K562 (cell line): ENCODE measurements around the gene SCARF1.

Experiments used
- BACH1 ChIP-seq: fragments of 200-800 bp; sonication (Bioruptor generic); IDR thresholded peaks from 2 replicates; pipeline ENCODE4 v1.6.1; 2016; ENCODE audit warnings: missing genetic modification characterization, missing compliant biosample characterization
- CBX8 ChIP-seq: fragments of 200-600 bp; sonication (generic); IDR thresholded peaks from 2 replicates; pipeline ENCODE4 v1.6.1; 2012; ENCODE audit warnings: borderline replicate concordance, mixed run types, low read depth, mild to moderate bottlenecking, moderate library complexity, mixed read lengths, low read length, control low read depth, inconsistent platforms; ENCODE audit not compliant: poor library complexity, severe bottlenecking; ENCODE audit errors: extremely low read depth
- CREBBP ChIP-seq: IDR thresholded peaks from one replicate; pipeline ENCODE4 v1.6.1; 2012; ENCODE audit warnings: low read depth, mild to moderate bottlenecking, control low read depth, inconsistent platforms, low read length
- E2F3 ChIP-seq: fragments of 250-450 bp; sonication (Bioruptor Pico); IDR thresholded peaks from 2 replicates; pipeline ENCODE4 v1.4.0; 2020; ENCODE audit warnings: mild to moderate bottlenecking
- ZFP36 ChIP-seq: fragments of 150-350 bp; IDR thresholded peaks from 2 replicates; pipeline ENCODE4 v1.6.1; 2018; ENCODE audit warnings: low read length, low read depth; ENCODE audit not compliant: partially characterized antibody
- ZNF75A ChIP-seq: fragments of 450-650 bp; formaldehyde crosslinking; IDR thresholded peaks from 2 replicates; pipeline ENCODE4 v1.4.0; 2020; ENCODE audit warnings: mild to moderate bottlenecking
- TF ChIP-seq, protein P1 (sequence below), 3 experiments: IDR thresholded peaks in 2 of 3; conservative IDR thresholded peaks in 1 of 3; 2 replicates each; pipeline ENCODE4 v1.5.1; 2011 to 2012; ENCODE audit warnings: low read length in 3 of 3, mild to moderate bottlenecking in 3 of 3, control low read depth in 2 of 3, improper control_type of control experiment in 1 of 3, inconsistent platforms in 1 of 3, low read depth in 1 of 3, mixed read lengths in 1 of 3, moderate library complexity in 1 of 3; ENCODE audit not compliant: insufficient read depth in 2 of 3
- TF ChIP-seq, protein P2 (sequence below): fragments of 450-650 bp; IDR thresholded peaks from 2 replicates; pipeline ENCODE4 v1.6.1; 2017; ENCODE audit warnings: antibody characterized with exemption, mild to moderate bottlenecking
- TF ChIP-seq, protein P3 (sequence below): sonication (generic); formaldehyde crosslinking; IDR thresholded peaks from 2 replicates; pipeline ENCODE4 v1.9.0; 2022; ENCODE audit warnings: mild to moderate bottlenecking, missing genetic modification reagents

DNA sequence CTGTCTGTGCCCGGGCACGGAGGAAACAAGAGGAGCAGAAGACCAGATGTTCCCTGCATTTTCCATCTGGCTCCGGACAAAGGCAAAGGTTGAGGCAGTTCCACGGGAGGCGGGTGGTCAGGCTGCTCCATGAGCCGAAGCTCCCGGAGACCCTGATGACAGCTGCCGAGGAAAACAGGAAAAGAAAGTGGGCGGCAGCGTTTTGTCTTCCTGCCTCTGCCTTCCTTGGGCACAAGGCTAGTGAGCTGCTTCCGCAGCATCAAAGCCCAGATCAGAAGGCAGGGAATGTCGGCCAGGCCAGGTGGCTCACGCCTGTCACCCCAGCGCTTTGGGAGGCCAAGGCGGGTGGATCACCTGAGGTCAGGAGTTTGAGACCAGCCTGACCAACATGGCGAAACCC, 33.1 kb downstream of the SCARF1 start:
- no peak for TF ChIP-seq BACH1 (tag)
- TF ChIP-seq, protein P1, sequence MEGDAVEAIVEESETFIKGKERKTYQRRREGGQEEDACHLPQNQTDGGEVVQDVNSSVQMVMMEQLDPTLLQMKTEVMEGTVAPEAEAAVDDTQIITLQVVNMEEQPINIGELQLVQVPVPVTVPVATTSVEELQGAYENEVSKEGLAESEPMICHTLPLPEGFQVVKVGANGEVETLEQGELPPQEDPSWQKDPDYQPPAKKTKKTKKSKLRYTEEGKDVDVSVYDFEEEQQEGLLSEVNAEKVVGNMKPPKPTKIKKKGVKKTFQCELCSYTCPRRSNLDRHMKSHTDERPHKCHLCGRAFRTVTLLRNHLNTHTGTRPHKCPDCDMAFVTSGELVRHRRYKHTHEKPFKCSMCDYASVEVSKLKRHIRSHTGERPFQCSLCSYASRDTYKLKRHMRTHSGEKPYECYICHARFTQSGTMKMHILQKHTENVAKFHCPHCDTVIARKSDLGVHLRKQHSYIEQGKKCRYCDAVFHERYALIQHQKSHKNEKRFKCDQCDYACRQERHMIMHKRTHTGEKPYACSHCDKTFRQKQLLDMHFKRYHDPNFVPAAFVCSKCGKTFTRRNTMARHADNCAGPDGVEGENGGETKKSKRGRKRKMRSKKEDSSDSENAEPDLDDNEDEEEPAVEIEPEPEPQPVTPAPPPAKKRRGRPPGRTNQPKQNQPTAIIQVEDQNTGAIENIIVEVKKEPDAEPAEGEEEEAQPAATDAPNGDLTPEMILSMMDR (IDR thresholded peaks at IDR 0.05 in 2 of 3, conservative IDR thresholded peaks at IDR 0.05 in 1 of 3; ENCODE audit: insufficient read depth in 2 of 3, low read depth in 1 of 3, low read length in 3 of 3), result no peak
- no peak for TF ChIP-seq CBX8
- TF ChIP-seq ZNF75A, result no peak
- TF ChIP-seq, protein P2, sequence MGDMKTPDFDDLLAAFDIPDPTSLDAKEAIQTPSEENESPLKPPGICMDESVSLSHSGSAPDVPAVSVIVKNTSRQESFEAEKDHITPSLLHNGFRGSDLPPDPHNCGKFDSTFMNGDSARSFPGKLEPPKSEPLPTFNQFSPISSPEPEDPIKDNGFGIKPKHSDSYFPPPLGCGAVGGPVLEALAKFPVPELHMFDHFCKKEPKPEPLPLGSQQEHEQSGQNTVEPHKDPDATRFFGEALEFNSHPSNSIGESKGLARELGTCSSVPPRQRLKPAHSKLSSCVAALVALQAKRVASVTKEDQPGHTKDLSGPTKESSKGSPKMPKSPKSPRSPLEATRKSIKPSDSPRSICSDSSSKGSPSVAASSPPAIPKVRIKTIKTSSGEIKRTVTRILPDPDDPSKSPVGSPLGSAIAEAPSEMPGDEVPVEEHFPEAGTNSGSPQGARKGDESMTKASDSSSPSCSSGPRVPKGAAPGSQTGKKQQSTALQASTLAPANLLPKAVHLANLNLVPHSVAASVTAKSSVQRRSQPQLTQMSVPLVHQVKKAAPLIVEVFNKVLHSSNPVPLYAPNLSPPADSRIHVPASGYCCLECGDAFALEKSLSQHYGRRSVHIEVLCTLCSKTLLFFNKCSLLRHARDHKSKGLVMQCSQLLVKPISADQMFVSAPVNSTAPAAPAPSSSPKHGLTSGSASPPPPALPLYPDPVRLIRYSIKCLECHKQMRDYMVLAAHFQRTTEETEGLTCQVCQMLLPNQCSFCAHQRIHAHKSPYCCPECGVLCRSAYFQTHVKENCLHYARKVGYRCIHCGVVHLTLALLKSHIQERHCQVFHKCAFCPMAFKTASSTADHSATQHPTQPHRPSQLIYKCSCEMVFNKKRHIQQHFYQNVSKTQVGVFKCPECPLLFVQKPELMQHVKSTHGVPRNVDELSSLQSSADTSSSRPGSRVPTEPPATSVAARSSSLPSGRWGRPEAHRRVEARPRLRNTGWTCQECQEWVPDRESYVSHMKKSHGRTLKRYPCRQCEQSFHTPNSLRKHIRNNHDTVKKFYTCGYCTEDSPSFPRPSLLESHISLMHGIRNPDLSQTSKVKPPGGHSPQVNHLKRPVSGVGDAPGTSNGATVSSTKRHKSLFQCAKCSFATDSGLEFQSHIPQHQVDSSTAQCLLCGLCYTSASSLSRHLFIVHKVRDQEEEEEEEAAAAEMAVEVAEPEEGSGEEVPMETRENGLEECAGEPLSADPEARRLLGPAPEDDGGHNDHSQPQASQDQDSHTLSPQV, result no peak
- TF ChIP-seq CREBBP, result no peak
- no peak for TF ChIP-seq E2F3
- TF ChIP-seq ZFP36, result no peak
- TF ChIP-seq, protein P3, sequence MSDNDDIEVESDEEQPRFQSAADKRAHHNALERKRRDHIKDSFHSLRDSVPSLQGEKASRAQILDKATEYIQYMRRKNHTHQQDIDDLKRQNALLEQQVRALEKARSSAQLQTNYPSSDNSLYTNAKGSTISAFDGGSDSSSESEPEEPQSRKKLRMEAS (CRISPR knock-in tag), result no peak
